Neutrophil (primary cell): Measurements from ENCODE around the gene VPS26B.

Source experiments
- H3K27ac ChIP-seq: fragments of 200-600 bp; sonication (generic); 2 replicates; pipeline ENCODE4 v1.5.1; 2016; ENCODE audit warnings: mild to moderate bottlenecking, moderate library complexity
- H3K27me3 ChIP-seq: fragments of 200-600 bp; sonication (generic); 2 replicates; pipeline ENCODE4 v1.6.0; 2016; ENCODE audit warnings: mild to moderate bottlenecking
- H3K36me3 ChIP-seq: fragments of 200-600 bp; sonication (generic); 2 replicates; pipeline ENCODE4 v1.5.1; 2017
- H3K4me1 ChIP-seq, 2 experiments: fragments of 200-600 bp in 1 of 2; sonication (generic) in 1 of 2; 1 replicate in 1 of 2; 2 replicates in 1 of 2; pipeline versions ENCODE4 v1.5.1 to v1.6.1; 2013 to 2016; ENCODE audit warnings: low read depth in 1 of 2, low read length in 1 of 2, mild to moderate bottlenecking in 1 of 2, moderate library complexity in 1 of 2; ENCODE audit not compliant: control insufficient read depth in 1 of 2, insufficient read depth in 1 of 2
- H3K4me3 ChIP-seq, 2 experiments: fragments of 200-600 bp in 1 of 2; sonication (generic) in 1 of 2; 1 replicate in 1 of 2; 2 replicates in 1 of 2; pipeline ENCODE4 v1.5.1; 2013 to 2016; ENCODE audit warnings: low read depth in 1 of 2, low read length in 1 of 2, mild to moderate bottlenecking in 1 of 2, moderate library complexity in 1 of 2
- H3K9me3 ChIP-seq: fragments of 200-600 bp; sonication (generic); 2 replicates; pipeline ENCODE4 v1.5.1; 2016
- CTCF ChIP-seq: fragments of 200-600 bp; sonication (generic); IDR thresholded peaks from 2 replicates; pipeline ENCODE4 v1.5.1; 2016; ENCODE audit warnings: antibody characterized with exemption

VPS26B gene

GRCh38 chr11:134207538-134208239 is 16.8 kb upstream of the VPS26B start:
- peak; percentile 84 for TF ChIP-seq CTCF
- Histone ChIP-seq H3K27me3 (no peaks in the 10 kb centered on the region), H3K9me3 (no peaks in the 10 kb centered on the region), H3K4me1 (no peaks in the 10 kb centered on the region), H3K36me3 (peaks cover 50% of the 10 kb centered on the region), H3K27ac (no peak overlapping the region), H3K4me3 (no peak overlapping the region)

DNA sequence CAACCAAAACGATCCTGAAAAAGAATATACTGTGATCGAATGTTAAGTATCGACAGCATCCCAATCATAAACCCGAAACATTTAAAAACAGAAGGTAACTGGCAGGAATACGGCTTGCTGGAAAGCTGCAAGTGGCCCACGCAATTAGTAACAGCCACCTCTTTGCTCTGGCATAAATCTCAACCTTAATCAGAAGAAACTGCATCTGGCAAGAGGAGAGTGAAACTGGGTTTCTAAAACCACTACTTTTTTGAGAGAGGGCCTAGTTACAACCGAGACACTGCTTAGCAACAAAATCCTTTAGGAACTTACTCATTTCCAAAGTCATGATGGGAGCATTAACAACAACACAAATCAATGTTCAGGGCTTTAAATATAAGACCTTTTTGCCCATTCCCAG is 8.6 kb upstream of the VPS26B start:
- Histone ChIP-seq H3K27me3 (no peaks in the 10 kb centered on the region), H3K4me3 (no peak overlapping the region), H3K9me3 (no peaks in the 10 kb centered on the region), H3K27ac (no peak overlapping the region), H3K36me3 (peaks cover 3% of the 10 kb centered on the region), H3K4me1 (no peaks in the 10 kb centered on the region)
- no peak for TF ChIP-seq CTCF

DNA sequence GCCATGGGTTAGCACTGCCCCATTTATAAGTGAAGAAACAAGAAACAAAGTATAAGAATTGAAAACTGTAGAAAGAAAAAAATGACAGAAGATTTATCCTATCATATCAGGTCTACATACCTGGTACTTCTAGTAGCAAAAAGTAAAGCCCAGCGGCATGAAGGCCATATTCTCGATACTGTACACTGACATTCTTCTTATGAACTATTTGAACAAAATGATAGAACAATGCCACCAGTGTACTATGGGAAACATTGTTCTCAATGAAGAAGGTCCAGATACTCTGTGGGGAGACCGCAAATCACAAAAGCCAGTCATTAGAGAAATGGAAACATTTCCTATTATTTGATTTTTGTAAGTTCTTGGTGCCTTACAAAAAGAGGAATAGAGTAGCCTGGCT is 7.7 kb upstream of the VPS26B start:
- Histone ChIP-seq H3K4me1 (no peaks in the 10 kb centered on the region), H3K27me3 (no peaks in the 10 kb centered on the region), H3K9me3 (no peaks in the 10 kb centered on the region), H3K27ac (no peak overlapping the region), H3K36me3 (peaks cover 3% of the 10 kb centered on the region), H3K4me3 (no peak overlapping the region)
- no peak for TF ChIP-seq CTCF

DNA sequence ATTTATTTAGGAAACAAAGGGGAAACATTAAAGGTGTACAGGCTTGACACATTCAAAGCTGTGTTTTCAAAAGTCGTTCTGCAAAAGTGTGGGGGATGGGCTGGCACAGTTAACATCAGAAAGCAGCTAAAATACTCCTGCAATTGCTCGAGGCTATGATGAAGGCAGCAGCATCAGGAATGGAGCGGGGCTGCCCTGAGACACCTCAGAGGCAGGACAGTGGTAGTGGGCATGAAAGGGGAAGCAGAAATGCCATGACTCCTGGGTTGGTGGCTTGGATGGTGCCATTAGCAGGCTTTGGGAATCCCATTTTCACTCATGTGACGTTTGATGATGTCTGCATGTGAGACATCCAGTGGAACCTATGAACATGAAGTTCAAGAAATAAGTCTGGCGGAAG is 1.4 kb upstream of the VPS26B start:
- Histone ChIP-seq H3K27me3 (no peaks in the 10 kb centered on the region), H3K36me3 (peaks cover 3% of the 10 kb centered on the region), H3K27ac (peak overlapping the region; percentile 93), H3K9me3 (no peaks in the 10 kb centered on the region), H3K4me3 (peak overlapping the region; percentile 93 to 100), H3K4me1 (peaks cover 40 to 44% of the 10 kb centered on the region in 2 experiments)
- TF ChIP-seq CTCF = no peak

DNA sequence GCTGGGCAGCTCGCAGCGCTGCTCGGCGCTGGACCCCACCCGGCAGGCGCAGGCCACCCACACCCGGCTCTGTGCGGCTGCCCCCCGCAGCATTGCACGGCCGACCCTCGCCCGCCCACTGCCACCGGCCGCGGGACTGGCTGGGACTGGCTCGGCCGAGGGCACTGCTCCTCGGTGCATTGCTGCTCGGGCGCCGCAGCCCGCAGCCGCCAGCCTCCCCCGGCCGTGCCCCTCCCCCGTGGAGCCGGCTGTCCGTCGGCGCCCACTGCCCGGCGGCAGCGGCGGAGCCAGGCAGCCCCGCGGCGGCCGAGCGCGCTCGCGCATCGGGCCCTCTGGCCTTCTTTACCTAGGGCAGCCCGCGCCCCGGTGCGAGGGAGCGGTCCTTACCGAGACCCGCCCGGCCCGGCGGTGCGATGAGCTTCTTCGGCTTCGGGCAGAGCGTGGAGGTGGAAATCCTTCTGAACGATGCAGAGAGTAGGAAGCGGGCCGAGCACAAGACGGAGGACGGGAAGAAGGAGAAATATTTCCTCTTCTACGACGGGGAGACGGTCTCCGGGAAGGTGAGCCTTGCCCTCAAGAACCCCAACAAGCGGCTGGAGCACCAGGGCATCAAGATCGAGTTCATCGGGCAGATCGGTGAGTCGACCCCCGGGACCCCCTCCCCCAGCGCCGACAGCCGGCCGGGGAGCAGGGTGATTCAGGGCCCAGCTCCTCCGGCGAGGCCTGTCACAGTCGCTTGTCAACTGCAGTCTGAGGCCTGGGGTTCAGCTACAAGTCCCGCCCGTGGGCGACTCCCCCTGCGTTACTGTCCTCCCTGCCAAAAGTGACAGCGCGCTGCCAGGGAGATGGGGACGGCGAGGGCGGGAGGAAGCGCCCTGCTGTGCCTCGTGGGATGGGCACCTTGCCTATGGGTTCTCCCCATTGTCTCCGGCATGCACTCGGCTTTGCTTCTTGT is 516 bp downstream of the VPS26B start:
- Histone ChIP-seq H3K4me1 (peaks cover 44 to 54% of the 10 kb centered on the region in 2 experiments), H3K9me3 (no peaks in the 10 kb centered on the region)
- TF ChIP-seq CTCF = peak; percentile 1

More for the DNA sequence above, 516 bp downstream of the VPS26B start:
- Histone ChIP-seq H3K27me3 (no peaks in the 10 kb centered on the region), H3K36me3 (no peaks in the 10 kb centered on the region), H3K4me3 (peak overlapping the region; percentile 93 to 100), H3K27ac (peak overlapping the region; percentile 93)
